Astrocyte (in vitro differentiated cells and primary cell): ENCODE data around the gene LRP1B.

Source experiments
- CTCF ChIP-seq: IDR thresholded peaks from 2 replicates; pipeline ENCODE4 v1.5.1; 2011; ENCODE audit warnings: low read depth, mild to moderate bottlenecking, inconsistent platforms, low read length, moderate library complexity; ENCODE audit not compliant: insufficient read depth
- EZH2 ChIP-seq: IDR thresholded peaks from 2 replicates; pipeline ENCODE4 v1.6.1; 2012; ENCODE audit warnings: mild to moderate bottlenecking, low read length, inconsistent platforms; ENCODE audit not compliant: insufficient read depth

- TF ChIP-seq CTCF (no peak), EZH2 (no peak)
Measured at GRCh38 chr2:141417246-141417797, 713.5 kb downstream of the LRP1B start.
